HG03095 (cell line): Measurements from ENCODE around the gene TRIM3.
A peak's percentile ranks its signal among the peaks of the same experiment; 100 is the strongest.

Experiments
- ATAC-seq: cut with Tn5 transposase; IDR thresholded peaks from one replicate; pipeline ENCODE4 v1.9.1; 2021; ENCODE audit warnings: moderate library complexity; ENCODE audit not compliant: unreplicated experiment

Gene TRIM3

DNA sequence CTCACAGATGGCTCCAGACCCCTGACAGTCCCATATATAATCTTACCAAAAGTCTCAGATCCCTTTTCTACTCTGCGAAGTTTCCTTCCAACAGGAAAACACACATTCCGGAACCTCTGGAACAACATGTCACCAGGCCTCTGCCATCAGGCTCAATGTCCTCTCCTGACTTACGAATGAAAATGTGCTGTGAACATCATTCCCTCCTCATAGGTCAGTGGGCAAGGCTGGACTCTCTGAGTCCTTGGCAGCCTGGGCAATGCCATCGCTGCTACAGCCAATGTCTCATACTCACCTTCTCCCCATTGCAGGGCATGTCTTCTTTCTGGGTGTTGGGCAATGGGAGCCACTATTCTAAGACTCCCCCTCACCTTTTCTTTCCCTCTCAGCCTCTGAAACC is 31.3 kb downstream of the TRIM3 start:
- ATAC-seq, result no peak

DNA sequence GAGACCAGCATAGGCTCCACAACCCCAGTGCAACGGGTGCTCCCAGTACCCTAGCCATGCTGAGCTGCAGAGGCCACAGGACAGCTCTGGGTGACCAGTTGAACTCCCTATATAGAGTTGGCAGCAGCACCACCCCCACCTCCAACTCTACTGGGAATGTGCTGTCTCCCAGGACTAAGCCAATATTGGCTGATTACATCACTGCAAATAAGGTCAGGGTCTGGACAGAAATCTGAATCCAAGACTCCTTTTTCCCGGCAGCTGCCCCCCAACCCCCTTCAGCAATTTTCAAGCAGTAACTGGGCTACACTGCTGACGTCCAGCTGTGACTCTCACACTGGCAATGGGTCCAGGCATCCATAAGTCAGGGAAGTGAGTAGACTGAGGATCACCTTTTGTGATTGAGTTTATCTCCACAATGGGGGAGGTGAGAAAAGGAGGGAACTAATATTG is 32.8 kb downstream of the TRIM3 start, which contains the start of gene HPX:
Gene HPX, minus strand, starts transcription at position 82 of the 453 bp plus-strand sequence. Its CDS starts 24 bp downstream, at position 58.
- ATAC-seq, result no peak

DNA sequence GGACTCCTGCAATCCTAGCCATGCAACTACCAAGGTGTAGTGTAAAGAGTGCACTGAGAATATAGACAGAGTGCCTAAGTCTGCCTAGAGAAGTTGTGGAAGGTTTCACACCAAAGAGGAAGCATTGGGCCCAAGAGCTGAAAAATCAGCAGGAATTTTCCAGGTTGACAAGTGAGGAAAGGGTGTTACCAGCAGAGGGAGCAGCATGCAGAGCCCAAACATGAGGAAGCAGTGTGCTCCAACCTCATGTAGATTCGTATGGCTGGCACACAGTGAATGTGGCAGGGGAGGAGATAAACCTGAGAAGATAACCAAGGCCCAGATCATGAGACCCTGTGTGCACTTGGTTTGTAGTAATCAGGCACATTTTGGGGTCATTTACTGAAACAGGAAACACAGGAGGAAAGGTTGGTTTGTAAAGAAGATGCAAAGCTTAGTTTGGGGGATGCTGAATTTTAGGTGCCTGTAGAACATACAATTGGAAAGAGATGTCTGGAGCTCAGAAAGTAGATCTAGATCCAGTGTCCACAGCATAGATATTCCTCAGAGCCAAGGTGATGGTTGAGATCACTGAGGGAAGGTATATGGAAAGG is 34.7 kb downstream of the TRIM3 start:
- no peak for ATAC-seq

DNA sequence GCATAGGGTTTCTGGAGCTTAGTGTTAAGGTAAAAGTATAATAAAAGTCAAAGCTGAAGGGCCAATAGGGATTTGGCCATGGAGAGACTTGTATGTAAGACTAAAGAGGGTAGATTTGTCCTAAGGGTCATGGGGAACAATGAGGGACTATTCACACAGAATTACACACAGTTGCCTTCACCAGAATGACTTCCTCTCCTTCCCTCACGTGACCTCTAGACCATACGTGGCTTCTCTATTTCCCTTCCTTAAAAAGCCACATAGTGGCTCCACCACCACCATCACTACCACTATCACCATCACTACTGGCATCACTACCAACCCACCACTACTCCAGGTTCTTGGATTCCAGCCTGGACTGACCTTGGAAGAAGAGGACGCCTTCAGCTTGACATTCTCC is 35.7 kb downstream of the TRIM3 start:
- no peak for ATAC-seq

- no peak for ATAC-seq
These were observed 36.3 kb downstream of the TRIM3 start for GRCh38 chr11:6437423-6437822.

DNA sequence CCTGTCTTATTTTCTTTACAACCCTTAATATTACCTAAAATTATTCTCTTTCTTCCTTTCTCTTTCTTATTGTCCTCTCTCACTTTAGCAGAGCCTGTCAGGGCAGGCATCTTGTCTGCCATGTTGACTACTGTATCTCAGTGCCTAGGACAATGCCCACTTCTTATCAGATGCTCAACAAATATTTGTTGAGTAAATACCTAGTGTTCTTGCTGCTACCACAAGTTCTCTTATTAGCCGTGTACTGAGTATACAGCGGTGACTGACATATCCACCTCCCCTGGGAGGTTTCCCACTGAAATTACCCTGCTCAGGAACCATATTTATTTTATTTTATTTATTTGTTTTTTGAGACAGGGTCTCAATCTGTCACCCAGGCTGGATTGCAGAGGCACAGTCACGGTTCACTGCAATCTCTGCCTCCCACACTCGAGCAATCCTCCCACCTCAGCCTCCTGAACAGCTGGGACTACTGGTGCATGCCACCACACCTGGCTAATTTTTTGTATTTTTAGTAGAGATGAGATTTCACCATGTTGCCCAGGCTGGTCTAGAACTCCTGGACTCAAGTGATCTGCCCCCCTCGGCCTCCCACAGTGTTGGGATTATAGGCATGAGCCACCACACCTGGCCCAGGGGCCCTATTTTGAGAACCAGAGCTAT is 39.6 kb downstream of the TRIM3 start:
- ATAC-seq, result no peak

GRCh38 chr11:6431861-6432260 is 41.9 kb downstream of the TRIM3 start:
- ATAC-seq, result no peak

DNA sequence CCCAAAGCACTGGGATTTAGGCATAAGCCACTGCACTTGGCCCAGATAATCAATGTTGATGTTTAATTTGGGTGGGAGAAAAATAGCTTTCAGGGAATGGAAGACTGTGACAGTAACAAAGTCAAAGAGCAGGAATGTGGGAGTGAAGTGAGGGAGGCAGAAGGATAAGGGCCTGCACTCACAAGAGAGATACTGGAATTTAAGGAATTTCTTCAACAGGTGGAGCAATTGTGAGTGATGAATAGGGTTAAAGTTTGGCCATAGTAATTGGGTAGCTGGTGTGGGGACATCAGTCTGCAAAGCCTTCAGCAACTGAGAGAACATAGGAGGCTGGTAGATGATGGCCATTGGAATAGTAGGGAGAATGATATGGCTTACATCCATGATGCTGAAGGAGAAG is 46.2 kb downstream of the TRIM3 start:
- no peak for ATAC-seq

DNA sequence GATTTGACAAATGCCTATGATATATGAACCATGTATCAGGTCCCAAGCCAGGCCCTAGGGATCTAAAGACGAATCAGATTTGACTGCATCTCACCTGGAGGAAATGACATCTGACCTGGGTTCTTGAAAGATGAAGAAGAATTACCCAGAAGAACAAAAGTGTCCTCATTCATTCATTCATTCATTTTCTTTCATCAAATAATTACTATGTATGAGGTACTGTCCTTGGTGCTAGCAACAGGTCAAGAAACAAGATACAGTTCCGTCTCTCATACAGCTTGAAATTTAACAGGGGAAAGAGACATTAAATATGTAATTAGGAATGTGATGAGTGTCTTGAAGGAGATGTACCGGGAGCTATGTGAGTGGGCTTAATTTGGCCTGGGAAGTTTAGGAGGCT is 53.1 kb downstream of the TRIM3 start:
- ATAC-seq, result no peak

GRCh38 chr11:6419009-6419631 is 54.6 kb downstream of the TRIM3 start, which contains the start of gene APBB1:
Gene APBB1 (minus strand): TSS chr11:6419094. CDS start chr11:6411347, 7,747 bp downstream.
- ATAC-seq, result peak; percentile 41

GRCh38 chr11:6418557-6419008 is 55.2 kb downstream of the TRIM3 start:
- no peak for ATAC-seq

DNA sequence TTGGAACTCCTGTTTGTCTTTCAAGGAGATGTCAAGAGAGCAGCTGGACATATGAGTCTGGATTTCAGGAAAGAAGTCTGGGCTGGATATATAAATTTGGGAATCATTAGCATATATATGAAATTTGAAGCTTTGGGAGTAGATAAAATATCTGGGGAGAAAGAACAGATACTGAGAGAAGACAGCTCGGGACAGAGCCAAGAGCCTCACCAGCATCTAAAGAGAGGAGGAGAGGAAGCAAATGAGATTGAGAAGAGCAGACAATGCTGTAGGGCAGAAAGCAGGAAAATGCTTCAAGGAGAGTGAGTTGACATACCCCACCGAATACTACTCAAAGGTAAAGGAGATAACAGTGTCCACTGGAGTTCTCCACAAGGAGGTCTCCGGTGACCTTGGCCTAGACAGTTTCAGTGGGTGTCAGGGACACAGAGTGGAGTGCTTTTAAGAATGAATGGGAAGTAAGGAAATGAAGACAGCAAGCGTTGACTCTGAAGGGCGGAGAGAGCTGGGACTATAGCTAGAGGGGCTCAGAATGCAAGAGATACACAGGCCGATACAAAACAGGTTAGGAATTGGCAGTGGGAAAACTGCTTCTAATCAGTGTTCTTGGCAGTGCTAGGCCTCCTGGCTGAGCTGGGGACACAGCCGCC is 55.7 kb downstream of the TRIM3 start:
- no peak for ATAC-seq

DNA sequence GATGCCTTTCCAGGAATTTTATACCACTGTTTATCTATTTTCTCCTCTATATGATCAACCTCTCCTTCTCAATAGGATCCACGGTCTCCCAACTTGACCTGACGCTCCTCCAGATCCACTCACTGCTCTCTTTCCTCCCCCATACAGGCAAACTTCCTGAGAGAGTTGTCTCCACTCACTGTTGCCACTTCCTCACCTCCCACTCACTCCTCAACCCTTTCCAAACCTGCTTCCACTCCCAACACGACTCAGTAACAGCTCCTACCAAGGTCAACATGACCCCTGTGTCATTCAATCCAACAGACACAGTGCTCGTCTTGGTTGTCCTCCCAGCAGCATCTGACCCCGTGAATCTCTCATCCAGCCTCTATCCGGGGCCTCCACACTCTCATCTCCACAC is 57.9 kb downstream of the TRIM3 start:
- no peak for ATAC-seq

DNA sequence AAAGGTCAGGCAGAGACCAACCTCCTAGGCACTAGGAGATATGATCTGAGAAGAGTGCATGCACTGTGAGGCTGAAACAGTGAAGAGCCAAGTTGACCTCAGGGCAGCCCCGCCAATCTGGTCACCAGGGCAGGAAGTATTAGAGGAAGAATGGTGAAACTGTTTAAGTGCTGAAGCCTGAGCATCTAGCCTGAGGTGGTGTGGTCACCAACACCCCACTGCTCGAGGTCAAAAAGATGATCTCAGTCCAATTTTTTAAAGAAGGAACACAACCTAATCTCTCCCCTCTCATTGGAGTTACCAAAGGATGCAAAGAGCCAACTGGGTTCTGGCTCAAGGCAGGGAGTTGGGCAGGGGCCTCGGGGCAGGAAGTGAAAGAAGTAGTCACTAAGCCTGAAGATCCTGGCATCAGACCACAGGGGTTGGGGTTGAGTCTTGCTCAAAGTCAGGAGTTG is 58.8 kb downstream of the TRIM3 start:
- ATAC-seq, result no peak

GRCh38 chr11:6413791-6414201 is 59.9 kb downstream of the TRIM3 start:
- ATAC-seq, result no peak

DNA sequence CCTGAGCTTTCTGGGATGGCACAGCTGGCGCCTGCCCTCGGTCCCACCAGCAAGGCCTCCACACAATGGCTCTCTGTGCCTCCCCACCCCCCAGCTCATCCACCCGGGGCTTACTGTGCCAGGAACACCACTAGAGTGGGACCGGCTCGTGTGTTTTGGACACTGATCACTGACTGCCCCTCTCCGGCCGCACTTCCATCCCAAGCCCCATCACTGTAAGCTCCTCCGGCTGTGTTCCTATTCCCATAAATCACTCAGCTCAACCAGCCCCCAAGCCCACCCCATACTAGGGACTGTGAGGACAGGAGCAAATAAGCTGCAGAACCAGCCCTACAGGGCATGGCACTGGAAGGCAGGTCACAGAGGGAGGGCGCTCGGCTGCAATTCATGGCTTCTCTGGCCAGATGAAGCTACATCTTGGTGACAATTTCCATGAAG is 62.1 kb downstream of the TRIM3 start:
- no peak for ATAC-seq

DNA sequence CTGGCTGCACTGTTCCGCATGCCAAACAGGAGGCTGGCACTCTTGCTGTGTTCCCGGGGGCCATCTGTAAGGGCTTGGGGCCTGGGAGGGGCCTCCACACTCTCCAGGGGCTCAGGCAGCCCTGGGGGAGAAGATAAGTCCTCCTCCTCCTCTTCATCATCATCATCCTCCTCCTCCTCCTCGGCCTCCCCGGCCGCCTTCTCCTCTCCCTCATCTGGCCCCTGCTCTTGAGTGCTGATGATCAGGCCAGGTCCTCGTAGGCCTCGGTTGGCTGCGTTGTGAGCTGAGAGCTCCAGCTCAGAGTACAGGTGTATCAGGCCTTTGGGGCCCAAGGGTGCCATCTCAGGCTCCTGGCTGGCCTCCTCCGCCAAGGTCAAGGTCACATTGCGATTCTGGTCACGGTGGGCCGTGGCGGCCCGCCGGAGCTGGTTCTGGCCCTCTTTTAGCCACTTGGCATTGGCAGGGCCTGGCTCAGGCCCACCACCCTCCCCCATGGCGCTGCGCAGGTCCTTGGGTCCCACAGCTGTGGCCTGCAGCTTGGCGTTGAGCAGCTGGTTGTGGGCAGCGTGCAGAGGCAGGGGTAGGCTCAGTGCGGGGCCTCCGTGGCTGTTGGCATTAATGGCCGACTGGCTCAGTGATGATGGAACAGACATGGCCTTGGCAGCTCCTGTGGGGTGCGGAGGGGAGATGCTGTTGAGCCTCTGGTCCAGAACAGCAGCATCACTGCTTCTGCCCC is 62.9 kb downstream of the TRIM3 start:
- ATAC-seq, result no peak

GRCh38 chr11:6406370-6406769 is 67.4 kb downstream of the TRIM3 start:
- no peak for ATAC-seq

GRCh38 chr11:6405846-6406245 is 67.9 kb downstream of the TRIM3 start:
- ATAC-seq, result no peak

GRCh38 chr11:6405052-6405667 is 68.6 kb downstream of the TRIM3 start:
- ATAC-seq, result no peak
